ENCODE measurements around the gene SEPTIN8.

SEPTIN8 gene

DNA sequence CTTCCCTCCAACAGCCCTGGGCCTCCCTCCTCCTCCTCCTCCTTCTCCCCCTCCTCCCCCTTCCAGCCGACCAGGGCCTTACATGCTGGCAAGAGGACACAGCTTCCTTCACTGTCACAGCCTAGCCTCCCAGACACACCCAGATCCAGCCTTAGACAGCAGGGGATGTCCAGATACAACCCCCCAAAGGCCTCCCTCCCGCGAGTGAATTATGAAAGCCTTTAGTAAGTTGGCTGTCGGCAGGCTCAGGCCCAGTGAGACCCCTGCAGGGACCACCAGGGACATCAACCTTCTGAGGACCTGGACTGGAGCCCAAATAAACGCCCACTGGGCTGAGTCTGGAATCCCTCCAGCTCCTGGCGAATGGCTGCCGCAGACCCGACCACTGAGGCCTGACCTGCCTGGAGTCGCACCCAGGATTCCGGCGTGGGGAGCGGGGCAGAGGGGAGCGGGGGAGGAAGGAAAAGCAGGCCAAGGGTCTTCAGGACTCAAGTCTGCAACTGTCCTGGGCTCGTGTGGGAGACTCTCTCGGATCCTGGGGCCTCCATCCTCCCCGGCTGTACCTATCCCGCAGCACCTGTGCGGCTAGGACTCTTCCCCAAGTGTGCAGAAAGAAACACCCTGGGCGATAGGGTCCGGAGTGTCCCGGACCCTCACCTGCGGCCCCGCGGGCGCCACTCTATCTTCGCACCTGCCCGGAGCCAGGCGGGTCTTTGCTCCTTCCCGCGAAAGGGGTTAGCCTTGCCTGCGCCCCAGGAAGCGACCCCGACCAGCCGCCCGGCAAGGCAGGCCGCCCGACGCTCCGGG lies 705 bp downstream of the SEPTIN8 start:
- peak overlapping the region; percentile 86 for H3K4me2 ChIP-seq (ENCODE audit: insufficient read depth, low read length, poor library complexity, severe bottlenecking)
- H3K4me3 ChIP-seq (ENCODE audit: low read length in 2 of 2) = peak overlapping the region; percentile 64 to 89
- peak overlapping the region; percentile 50 for H3K9ac ChIP-seq (ENCODE audit: low read depth, low read length, poor library complexity)
- DNase-seq (ENCODE audit: low spot score) = no peak
- no peak overlapping the region for H3K27ac ChIP-seq (replicated peaks; ENCODE audit: low read length)
- no peak overlapping the region for H2BK120ac ChIP-seq (ENCODE audit: low read depth, low read length)
- no peak overlapping the region for H4K8ac ChIP-seq (ENCODE audit: low read depth, low read length)
- H2AK5ac ChIP-seq (ENCODE audit: low read depth, low read length) = peak overlapping the region; percentile 48
- H3K4me1 ChIP-seq (ENCODE audit: control insufficient read depth in 2 of 2, insufficient read depth in 1 of 2, low read depth in 1 of 2, low read length in 2 of 2) = peaks cover 3 to 22% of the 10 kb centered on the region in 2 donors
- no peak overlapping the region for H3K14ac ChIP-seq (ENCODE audit: low read length)
- H2BK12ac ChIP-seq (ENCODE audit: low read length) = no peak overlapping the region
- H3K23ac ChIP-seq (ENCODE audit: low read depth, low read length, poor library complexity) = no peak overlapping the region
- H2AFZ ChIP-seq (ENCODE audit: low read length) = peak overlapping the region; percentile 99
- peaks cover 16% of the 10 kb centered on the region for H3K79me1 ChIP-seq (ENCODE audit: low read depth, low read length)
- H2BK5ac ChIP-seq (ENCODE audit: low read length) = peak overlapping the region; percentile 4
- no peak overlapping the region for H2BK15ac ChIP-seq (ENCODE audit: low read length)
- peaks cover 0 to 38% (median 21%) of the 10 kb centered on the region in 3 experiments for H3K27me3 ChIP-seq (ENCODE audit: control insufficient read depth in 3 of 3, insufficient read depth in 3 of 3, low read depth in 1 of 3, low read length in 3 of 3)
- H3K4ac ChIP-seq (ENCODE audit: low read length) = no peak overlapping the region
- no CpG with 5 or more reads among the region's 39 CpGs for WGBS, 2 donors (ENCODE audit: extremely low coverage in 2 of 2, insufficient read length in 2 of 2, insufficient replicate concordance in 1 of 2)
- no peaks in the 10 kb centered on the region for H3K9me3 ChIP-seq (replicated peaks in 1 of 2; ENCODE audit: control insufficient read depth in 2 of 2, insufficient read depth in 1 of 2, low read depth in 1 of 2, low read length in 2 of 2)
- no peaks in the 10 kb centered on the region for H3K36me3 ChIP-seq (replicated peaks in 1 of 2; ENCODE audit: control insufficient read depth in 2 of 2, insufficient read depth in 2 of 2, low read length in 2 of 2)
- H4K91ac ChIP-seq (ENCODE audit: low read depth, low read length, poor library complexity) = no peak overlapping the region
- peak overlapping the region; percentile 81 for H3K18ac ChIP-seq (ENCODE audit: low read length)

DNA sequence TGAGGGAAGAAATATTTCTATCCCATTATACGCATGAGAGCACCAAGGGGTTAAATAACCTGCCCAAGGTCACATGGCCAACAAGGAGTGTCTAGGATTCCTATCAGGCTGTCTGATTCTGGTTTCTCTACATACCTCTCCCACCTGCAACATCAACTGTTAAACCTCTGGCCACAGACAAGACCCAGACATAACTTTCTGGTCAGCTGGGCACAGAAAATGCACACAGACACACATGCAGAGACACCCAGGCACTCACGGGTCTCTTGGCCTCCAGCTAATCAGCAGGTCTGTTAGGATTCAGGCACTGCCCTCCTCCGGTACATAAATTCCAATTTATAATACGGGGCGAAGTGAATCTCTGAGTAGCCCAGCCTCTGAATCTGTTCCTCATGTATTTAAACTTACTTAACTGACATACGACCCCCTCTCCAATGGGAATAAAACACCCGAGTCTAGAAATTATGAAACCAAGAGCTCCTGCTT lies 1.5 kb downstream of the SEPTIN8 start:
- peaks cover 17% of the 10 kb centered on the region for H3K79me1 ChIP-seq (ENCODE audit: low read depth, low read length)
- no peak overlapping the region for H2BK12ac ChIP-seq (ENCODE audit: low read length)
- no peak overlapping the region for H3K9ac ChIP-seq (ENCODE audit: low read depth, low read length, poor library complexity)
- H3K27me3 ChIP-seq (ENCODE audit: control insufficient read depth in 3 of 3, insufficient read depth in 3 of 3, low read depth in 1 of 3, low read length in 3 of 3) = peaks cover 0 to 29% (median 21%) of the 10 kb centered on the region in 3 experiments
- H3K23ac ChIP-seq (ENCODE audit: low read depth, low read length, poor library complexity) = no peak overlapping the region
- no peaks in the 10 kb centered on the region for H3K9me3 ChIP-seq (replicated peaks in 1 of 2; ENCODE audit: control insufficient read depth in 2 of 2, insufficient read depth in 1 of 2, low read depth in 1 of 2, low read length in 2 of 2)
- H3K36me3 ChIP-seq (replicated peaks in 1 of 2; ENCODE audit: control insufficient read depth in 2 of 2, insufficient read depth in 2 of 2, low read length in 2 of 2) = no peaks in the 10 kb centered on the region
- H4K91ac ChIP-seq (ENCODE audit: low read depth, low read length, poor library complexity) = no peak overlapping the region
- no peak overlapping the region for H2AK5ac ChIP-seq (ENCODE audit: low read depth, low read length)
- H3K4me1 ChIP-seq (ENCODE audit: control insufficient read depth in 2 of 2, insufficient read depth in 1 of 2, low read depth in 1 of 2, low read length in 2 of 2) = peaks cover 3 to 30% of the 10 kb centered on the region in 2 donors
- H2BK15ac ChIP-seq (ENCODE audit: low read length) = no peak overlapping the region
- no peak overlapping the region for H2AFZ ChIP-seq (ENCODE audit: low read length)
- H3K4me3 ChIP-seq (ENCODE audit: low read length in 2 of 2) = peak overlapping the region in 1 of 2 donors; percentile 64
- no peak overlapping the region for H3K18ac ChIP-seq (ENCODE audit: low read length)
- H3K14ac ChIP-seq (ENCODE audit: low read length) = no peak overlapping the region
- no CpG with 5 or more reads among the region's 7 CpGs for WGBS, 2 donors (ENCODE audit: extremely low coverage in 2 of 2, insufficient read length in 2 of 2, insufficient replicate concordance in 1 of 2)
- no peak for DNase-seq (ENCODE audit: low spot score)
- H4K8ac ChIP-seq (ENCODE audit: low read depth, low read length) = no peak overlapping the region
- no peak overlapping the region for H3K4ac ChIP-seq (ENCODE audit: low read length)
- H2BK120ac ChIP-seq (ENCODE audit: low read depth, low read length) = no peak overlapping the region
- H3K27ac ChIP-seq (replicated peaks; ENCODE audit: low read length) = no peak overlapping the region
- H2BK5ac ChIP-seq (ENCODE audit: low read length) = no peak overlapping the region
- H3K4me2 ChIP-seq (ENCODE audit: insufficient read depth, low read length, poor library complexity, severe bottlenecking) = no peak overlapping the region

- no peaks in the 10 kb centered on the region for H3K36me3 ChIP-seq (replicated peaks in 1 of 2; ENCODE audit: control insufficient read depth in 2 of 2, insufficient read depth in 2 of 2, low read length in 2 of 2)
- H3K27ac ChIP-seq (replicated peaks; ENCODE audit: low read length) = no peak overlapping the region
- no peak overlapping the region for H3K14ac ChIP-seq (ENCODE audit: low read length)
- no CpG with 5 or more reads among the region's 5 CpGs for WGBS, 2 donors (ENCODE audit: extremely low coverage in 2 of 2, insufficient read length in 2 of 2, insufficient replicate concordance in 1 of 2)
- no peak overlapping the region for H2BK120ac ChIP-seq (ENCODE audit: low read depth, low read length)
- peaks cover 0 to 24% (median 20%) of the 10 kb centered on the region in 3 experiments for H3K27me3 ChIP-seq (ENCODE audit: control insufficient read depth in 3 of 3, insufficient read depth in 3 of 3, low read depth in 1 of 3, low read length in 3 of 3)
- no peak overlapping the region for H2BK15ac ChIP-seq (ENCODE audit: low read length)
- H3K4ac ChIP-seq (ENCODE audit: low read length) = peak overlapping the region; percentile 5
- H3K9me3 ChIP-seq (replicated peaks in 1 of 2; ENCODE audit: control insufficient read depth in 2 of 2, insufficient read depth in 1 of 2, low read depth in 1 of 2, low read length in 2 of 2) = no peaks in the 10 kb centered on the region
- H4K8ac ChIP-seq (ENCODE audit: low read depth, low read length) = no peak overlapping the region
- no peak overlapping the region for H2BK12ac ChIP-seq (ENCODE audit: low read length)
- no peak overlapping the region for H3K9ac ChIP-seq (ENCODE audit: low read depth, low read length, poor library complexity)
- no peak overlapping the region for H3K23ac ChIP-seq (ENCODE audit: low read depth, low read length, poor library complexity)
- no peak overlapping the region for H2BK5ac ChIP-seq (ENCODE audit: low read length)
- H3K4me2 ChIP-seq (ENCODE audit: insufficient read depth, low read length, poor library complexity, severe bottlenecking) = no peak overlapping the region
- DNase-seq (ENCODE audit: low spot score) = no peak
- no peak overlapping the region for H3K4me3 ChIP-seq (ENCODE audit: low read length in 2 of 2)
- H3K18ac ChIP-seq (ENCODE audit: low read length) = no peak overlapping the region
- H4K91ac ChIP-seq (ENCODE audit: low read depth, low read length, poor library complexity) = no peak overlapping the region
- no peak overlapping the region for H2AFZ ChIP-seq (ENCODE audit: low read length)
- H3K79me1 ChIP-seq (ENCODE audit: low read depth, low read length) = peaks cover 18% of the 10 kb centered on the region
- H2AK5ac ChIP-seq (ENCODE audit: low read depth, low read length) = peak overlapping the region; percentile 32
- H3K4me1 ChIP-seq (ENCODE audit: control insufficient read depth in 2 of 2, insufficient read depth in 1 of 2, low read depth in 1 of 2, low read length in 2 of 2) = peaks cover 3 to 30% of the 10 kb centered on the region in 2 donors
Measured at GRCh38 chr5:132774896-132775295, 2.1 kb downstream of the SEPTIN8 start.

GRCh38 chr5:132774406-132774805 lies 2.6 kb downstream of the SEPTIN8 start:
- peaks cover 0 to 20% (median 17%) of the 10 kb centered on the region in 3 experiments for H3K27me3 ChIP-seq (ENCODE audit: control insufficient read depth in 3 of 3, insufficient read depth in 3 of 3, low read depth in 1 of 3, low read length in 3 of 3)
- H3K14ac ChIP-seq (ENCODE audit: low read length) = no peak overlapping the region
- no peak overlapping the region for H4K8ac ChIP-seq (ENCODE audit: low read depth, low read length)
- H2AK5ac ChIP-seq (ENCODE audit: low read depth, low read length) = peak overlapping the region; percentile 12
- no peak overlapping the region for H2BK120ac ChIP-seq (ENCODE audit: low read depth, low read length)
- no peak overlapping the region for H3K4me2 ChIP-seq (ENCODE audit: insufficient read depth, low read length, poor library complexity, severe bottlenecking)
- WGBS, 2 donors (ENCODE audit: extremely low coverage in 2 of 2, insufficient read length in 2 of 2, insufficient replicate concordance in 1 of 2) = no CpG with 5 or more reads among the region's 3 CpGs
- H3K18ac ChIP-seq (ENCODE audit: low read length) = peak overlapping the region; percentile 2
- no peaks in the 10 kb centered on the region for H3K9me3 ChIP-seq (replicated peaks in 1 of 2; ENCODE audit: control insufficient read depth in 2 of 2, insufficient read depth in 1 of 2, low read depth in 1 of 2, low read length in 2 of 2)
- no peak overlapping the region for H2AFZ ChIP-seq (ENCODE audit: low read length)
- no peak overlapping the region for H2BK15ac ChIP-seq (ENCODE audit: low read length)
- DNase-seq (ENCODE audit: low spot score) = no peak
- no peak overlapping the region for H2BK5ac ChIP-seq (ENCODE audit: low read length)
- H3K27ac ChIP-seq (replicated peaks; ENCODE audit: low read length) = no peak overlapping the region
- H3K79me1 ChIP-seq (ENCODE audit: low read depth, low read length) = peaks cover 18% of the 10 kb centered on the region
- H4K91ac ChIP-seq (ENCODE audit: low read depth, low read length, poor library complexity) = no peak overlapping the region
- no peak overlapping the region for H3K4ac ChIP-seq (ENCODE audit: low read length)
- no peak overlapping the region for H3K4me3 ChIP-seq (ENCODE audit: low read length in 2 of 2)
- H3K9ac ChIP-seq (ENCODE audit: low read depth, low read length, poor library complexity) = no peak overlapping the region
- no peak overlapping the region for H2BK12ac ChIP-seq (ENCODE audit: low read length)
- peak overlapping the region; percentile 2 for H3K23ac ChIP-seq (ENCODE audit: low read depth, low read length, poor library complexity)
- H3K36me3 ChIP-seq (replicated peaks in 1 of 2; ENCODE audit: control insufficient read depth in 2 of 2, insufficient read depth in 2 of 2, low read length in 2 of 2) = no peaks in the 10 kb centered on the region
- H3K4me1 ChIP-seq (ENCODE audit: control insufficient read depth in 2 of 2, insufficient read depth in 1 of 2, low read depth in 1 of 2, low read length in 2 of 2) = peaks cover 3 to 30% of the 10 kb centered on the region in 2 donors

Measured in neuronal stem cell (in vitro differentiated cells).